Activated CD4-positive, CD25-positive, alpha-beta regulatory T cell treated with anti-CD3 and anti-CD28 coated beads, Interleukin-2, amount 50 U/mL, for 24 hours (primary cell): ENCODE measurements around the gene C10orf67.
"Not testable (repeated sequence)": the region's sequence is repeated elsewhere in the genome, so short reads cannot be mapped to it uniquely, and the experiment has no call there.

Experiments
- ATAC-seq, 2 donors: fragments of 150-1000 bp; cut with Tn5 transposase; one replicate each; pipeline ENCODE4 v1.10.0; 2021; ENCODE audit warnings: mild to moderate bottlenecking in 1 of 2, moderate library complexity in 1 of 2

Gene C10orf67

DNA sequence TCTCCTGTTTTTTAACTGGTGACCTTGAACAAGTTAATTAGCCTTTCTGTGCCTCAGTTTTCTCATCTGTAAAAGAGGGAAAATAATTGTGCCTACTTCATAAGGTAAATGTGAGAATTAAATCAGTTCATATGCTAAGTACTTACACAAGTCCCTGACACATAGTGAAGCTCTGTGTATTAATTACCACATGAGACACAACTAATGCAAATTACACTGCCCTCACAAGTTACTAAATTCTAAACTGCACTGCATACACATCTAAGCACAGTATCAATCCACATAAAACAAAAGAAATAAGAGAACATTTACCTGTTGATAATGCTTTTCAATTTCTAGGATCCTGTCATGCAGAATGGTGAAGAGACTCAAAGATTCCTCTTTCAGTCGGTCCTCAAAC is 22.5 kb downstream of the C10orf67 start:
- no peak for ATAC-seq

DNA sequence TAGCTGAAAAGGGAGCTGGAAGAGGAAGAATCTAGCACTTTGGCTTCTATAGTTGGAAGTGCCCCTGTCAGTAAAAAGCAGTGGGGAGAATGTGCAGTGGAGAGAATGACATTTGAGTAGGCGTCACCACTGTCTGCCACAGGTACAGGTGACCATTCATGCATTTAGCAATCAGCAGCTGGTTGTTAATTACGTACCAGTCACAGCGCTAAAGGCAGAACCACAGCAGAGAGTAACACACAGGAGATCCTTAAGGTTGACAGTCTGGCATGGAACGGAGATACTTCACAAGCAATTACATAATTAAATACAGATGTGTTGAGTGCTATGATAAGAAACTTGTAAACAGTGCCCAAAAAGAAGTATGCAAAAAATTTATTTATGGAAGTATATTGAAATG is 24.8 kb downstream of the C10orf67 start:
- ATAC-seq = no peak

DNA sequence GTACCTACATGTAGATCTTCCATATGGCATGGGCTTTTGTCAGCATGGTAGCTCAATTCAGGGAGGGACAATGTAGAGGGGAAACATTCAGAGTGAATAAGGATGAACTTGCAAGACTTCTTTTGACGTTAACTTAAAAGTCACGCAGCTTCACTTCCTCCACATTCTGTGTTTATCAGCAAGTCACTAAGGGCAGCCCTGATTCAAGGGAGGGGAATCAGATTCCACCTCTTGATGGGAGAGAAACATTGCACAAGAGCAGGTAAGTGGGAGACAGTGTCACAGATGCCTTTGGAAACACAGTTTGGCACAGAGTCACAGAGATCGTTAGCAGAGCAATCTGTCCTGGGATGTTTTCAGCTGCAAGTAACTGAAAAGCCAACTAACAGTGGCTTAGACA is 26.2 kb downstream of the C10orf67 start:
- no peak for ATAC-seq

DNA sequence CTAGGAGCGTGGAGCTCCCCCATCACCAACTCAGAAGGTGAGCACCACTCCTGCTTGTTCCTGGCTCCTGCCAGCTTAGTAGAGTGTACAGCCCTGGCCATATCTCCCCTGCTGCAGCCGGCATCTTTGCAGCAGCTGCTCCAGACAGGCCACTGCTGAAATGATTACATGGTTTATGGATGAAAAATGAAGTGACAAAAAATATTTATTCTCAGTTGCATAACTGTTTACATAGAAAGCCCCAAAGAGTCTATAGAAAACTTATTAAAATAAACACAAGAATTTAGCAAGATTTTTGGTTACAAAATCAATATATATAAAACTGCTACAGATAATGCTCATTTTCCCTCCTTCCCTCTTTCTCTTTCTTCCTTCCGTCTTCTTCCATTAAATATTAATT is 27.2 kb downstream of the C10orf67 start:
- no peak for ATAC-seq

DNA sequence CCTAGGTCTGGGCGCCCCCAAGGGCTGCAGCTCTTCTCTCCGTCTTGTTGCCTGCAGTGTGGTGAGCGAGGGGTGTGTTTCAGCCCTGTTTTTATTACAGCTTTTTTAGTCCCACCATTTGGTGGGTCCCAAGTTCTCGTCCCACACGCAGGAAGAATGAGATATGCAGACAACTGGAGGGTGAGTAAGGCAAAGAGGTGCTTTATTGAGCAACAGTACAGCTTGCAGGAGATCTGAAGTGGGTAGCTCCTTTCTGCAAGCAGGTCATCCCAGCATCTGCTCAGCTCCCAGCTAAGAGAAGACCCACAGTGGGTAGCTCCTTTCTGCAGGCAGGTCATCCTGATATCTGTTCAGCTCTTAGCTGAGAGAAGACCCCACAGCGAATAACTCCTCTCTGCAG is 28.2 kb downstream of the C10orf67 start:
- no peak for ATAC-seq

DNA sequence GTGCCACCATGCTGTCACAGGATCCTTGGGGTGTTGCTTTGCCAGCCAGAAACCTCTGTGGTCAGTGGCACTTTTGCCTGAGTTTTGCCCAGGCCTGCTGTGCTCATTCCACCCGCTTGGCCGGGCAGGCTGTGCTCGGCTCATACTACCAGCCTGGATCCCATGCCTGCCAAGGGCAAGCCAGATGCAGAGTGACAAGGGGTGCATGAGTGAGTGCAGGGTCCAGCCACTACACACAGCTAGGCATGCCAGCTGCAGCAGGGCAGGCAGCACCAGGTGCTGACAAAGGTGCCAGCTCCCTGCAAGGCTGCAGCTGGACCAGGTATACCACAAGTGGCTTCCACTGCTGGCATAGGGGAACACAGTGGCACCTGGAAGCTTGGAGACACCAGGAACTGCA is 28.6 kb downstream of the C10orf67 start:
- ATAC-seq = no peak

DNA sequence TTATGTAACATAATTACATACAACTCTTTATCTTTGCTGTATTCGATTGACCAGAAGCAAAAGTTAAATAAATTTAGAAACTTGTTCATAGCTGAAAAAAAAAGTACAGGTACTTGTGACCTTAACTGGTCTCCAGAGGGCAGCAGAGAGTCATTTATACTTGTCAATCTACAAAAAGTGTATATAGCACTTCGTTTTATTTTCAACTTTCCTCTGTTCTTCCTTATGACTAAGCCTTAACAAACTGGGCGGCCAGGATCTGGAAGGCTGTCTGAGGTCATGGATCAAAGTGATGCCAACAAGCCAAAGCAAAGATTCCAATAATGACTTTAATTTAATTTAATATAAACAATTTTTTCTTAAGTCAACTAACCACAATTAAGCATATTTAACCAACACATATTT is 29.8 kb downstream of the C10orf67 start:
- peak in 1 of 2 donors; percentile 51 for ATAC-seq

DNA sequence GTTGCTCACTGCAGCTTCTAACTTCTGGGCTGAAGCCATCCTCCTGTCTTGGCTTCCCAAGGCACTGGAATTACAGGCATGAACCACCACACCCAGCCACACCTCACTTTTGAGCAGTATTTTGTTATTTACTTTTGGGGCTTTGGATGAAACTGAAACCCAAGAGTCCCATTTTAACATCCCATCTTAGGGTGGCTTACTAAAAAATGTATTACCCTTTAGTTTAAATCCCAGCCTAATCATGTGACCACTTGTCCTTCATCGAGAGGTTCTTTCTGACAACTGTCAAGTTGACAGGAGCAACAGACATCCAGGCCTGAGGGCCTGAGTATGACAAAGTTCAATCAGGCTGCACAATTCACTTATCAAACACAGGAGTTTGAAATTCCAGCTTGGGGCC is 33.6 kb downstream of the C10orf67 start:
- no peak for ATAC-seq

DNA sequence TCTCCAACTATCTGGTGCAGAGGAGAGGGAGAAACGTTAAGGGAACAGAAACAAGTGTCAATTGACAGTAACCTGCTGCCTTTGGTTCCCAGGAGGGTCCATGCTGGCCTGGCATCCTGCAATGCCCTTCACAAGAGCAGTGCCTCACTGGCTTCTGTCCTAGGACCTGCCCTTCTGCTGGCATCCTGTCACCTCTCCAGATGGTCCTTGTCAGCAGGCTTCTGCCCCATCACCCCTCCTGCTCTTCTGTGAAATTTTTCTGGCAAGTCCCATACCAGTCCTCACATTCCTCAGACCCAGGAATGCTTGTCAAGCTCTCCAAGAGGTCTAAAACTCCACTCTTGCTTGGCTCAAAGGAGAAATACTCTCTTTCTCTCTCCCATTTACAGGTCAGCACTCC is 34.2 kb downstream of the C10orf67 start:
- ATAC-seq = no peak

DNA sequence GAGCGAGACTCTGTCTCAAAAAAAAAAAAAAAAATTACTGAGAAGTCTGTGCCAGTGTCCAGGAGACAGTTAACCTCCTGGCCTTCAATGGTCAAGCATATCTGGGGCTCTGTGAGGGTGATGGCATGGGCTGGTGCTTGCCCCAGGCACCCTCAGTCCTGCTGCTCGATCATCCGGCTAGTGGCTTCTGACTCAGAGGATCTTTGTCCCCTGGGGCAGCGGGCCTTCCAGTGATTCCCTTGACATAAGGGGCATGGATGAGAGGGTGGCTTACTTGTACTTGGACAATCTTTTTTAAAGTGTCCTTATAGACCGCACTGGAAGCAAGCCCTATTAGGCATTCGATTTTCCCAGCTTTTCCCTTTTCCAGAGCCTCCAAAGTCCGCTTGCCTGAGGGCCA is 44.6 kb downstream of the C10orf67 start:
- ATAC-seq = not testable (repeated sequence)

DNA sequence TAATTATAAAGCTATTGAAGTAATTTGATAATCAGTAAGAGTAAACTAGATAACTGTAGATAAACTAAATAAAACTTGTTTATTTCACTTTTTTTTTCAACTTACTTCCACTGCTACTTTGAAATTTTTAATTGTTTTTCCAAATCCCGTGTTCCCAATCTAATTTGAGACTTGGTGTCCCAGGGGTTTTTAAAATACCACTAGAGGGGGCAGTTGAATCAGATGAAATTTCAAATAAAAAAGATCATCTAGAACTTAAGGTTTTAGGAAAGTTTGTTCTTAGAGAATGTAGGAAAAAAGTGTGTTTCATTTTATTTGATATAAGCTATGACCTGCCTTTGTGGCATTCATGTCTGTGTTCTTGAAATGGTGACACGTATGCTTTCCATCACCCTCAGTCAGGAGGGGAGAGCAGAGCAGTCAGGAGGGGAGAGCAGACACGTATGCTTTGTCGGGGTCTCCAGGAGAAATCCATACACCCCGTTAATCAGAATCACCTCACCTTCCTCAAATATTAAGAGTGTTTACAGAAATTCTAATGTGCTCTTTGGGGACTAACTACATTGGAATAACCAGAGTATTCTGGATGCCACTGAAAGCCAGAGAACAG is 49.9 kb downstream of the C10orf67 start:
- ATAC-seq = no peak

DNA sequence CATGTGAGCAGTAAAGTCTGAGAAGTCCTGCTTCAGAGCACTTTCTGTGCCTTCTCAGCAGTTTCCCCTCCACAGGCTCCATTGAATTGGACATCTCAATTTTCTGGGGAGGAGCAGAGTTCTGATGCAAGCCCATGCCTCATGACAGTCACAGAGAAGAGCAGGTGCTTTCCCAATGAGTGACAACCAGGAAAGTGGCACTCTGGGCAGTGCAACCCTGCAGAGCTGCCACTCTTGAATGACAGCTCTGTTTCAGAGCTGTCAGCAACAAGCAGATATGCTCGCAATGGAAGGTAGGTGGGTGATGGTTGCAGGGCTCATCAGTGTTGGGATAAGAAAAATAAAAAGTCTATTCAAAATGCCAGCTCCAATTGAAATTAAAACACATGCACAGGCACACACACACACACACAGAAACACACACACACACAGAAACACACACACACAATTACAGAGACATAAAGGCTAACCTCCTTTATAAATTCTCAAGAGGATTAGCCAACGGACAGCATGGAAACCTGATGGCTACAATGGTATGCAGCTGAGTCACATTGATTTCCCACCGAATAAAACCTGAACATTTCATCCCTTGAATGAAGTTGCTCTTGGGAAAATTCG is 50.5 kb downstream of the C10orf67 start:
- ATAC-seq = no peak

DNA sequence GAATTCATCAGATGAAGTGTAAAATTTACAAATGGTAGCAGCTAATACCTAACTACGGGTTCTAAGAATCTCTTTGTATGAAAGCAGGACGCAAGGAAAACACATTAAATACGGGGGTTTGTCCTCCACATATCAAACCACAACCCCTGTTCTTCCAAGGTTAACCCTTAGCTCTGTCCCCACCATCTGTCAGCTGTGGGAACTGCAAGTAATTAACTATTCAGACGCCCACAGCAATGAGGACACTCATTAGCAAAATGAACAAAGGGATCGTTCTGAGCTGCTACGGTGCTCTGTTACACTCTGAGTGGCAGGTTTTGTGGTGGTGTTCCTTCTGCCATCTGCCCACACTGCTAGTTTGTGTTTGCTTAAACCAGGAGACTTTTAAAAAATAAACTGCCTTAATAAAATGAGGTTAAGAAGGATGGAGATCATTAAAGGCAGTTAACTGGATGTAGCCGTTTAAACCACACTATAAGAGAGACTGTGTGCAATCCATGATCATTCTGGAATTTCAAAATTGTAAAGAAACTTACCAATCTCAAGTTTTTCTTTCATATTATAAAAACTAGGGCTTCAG is 51.4 kb downstream of the C10orf67 start:
- ATAC-seq = peak; percentile 60 to 69

DNA sequence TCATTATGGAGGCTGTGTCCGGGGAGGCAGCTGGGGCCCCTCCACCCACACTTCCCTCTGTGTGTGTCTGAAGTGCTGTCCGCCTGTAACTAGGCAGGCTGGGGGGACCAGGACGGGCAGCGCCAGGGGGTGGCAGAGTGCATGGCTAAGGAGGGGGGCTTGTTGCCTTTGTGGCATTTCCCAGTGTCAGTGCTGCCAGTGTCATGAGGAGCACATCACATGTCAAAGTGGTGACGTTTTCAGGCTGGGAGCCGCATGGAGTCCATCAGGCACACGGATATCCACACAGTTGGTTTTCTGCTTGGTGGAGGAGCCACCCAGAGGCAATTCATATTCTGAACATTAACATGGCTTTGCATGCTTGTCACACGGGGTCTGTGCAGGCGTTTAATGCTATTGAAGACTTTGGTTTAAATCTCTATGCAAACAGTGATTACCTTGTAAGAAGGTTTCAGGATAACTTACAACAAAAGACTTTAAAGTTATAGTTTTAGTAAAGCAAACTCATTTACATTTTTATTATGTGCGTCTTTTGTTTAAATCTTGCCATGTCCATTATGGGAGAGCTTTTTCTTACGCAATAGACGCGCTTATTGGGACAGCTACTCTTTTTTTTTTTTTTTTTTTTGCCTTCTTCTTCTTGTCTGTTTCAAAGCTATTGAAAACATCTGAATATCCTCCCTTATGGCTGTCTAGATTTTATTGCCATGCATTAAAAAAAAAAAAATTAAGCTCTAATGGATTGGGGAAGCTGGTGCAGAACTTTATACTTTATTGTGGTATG is 52.9 kb downstream of the C10orf67 start:
- ATAC-seq = no peak

DNA sequence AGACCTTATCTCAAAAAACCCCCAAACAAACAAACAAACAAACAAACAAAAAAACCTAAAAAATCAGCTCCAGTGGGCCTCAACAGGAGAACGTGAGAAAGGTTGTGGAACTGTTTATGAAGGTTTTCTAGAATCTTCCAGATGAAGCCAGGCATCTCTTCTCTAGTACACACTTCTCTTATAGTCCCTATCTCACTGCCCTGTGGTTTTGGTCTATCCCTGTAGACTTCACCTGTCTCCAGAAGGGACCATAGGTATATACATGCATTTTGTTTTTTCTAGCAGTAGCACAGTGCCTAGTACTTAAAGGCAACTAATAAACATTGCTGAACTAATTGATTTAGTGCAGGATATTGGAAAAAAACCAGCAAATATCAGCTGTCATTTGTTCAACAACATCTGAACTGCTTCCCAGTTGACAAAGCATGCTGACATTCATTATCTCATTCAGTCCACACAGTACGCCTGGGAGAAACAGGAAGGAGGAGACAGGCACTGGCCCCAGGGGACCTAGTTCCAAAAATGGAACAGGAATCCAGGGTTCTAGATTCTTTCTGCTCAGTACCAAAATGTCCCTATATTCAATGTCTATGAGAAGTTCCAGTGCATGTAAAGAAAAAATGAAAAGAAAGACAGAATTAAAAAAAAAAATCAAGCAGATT is 59.8 kb downstream of the C10orf67 start:
- ATAC-seq = no peak

DNA sequence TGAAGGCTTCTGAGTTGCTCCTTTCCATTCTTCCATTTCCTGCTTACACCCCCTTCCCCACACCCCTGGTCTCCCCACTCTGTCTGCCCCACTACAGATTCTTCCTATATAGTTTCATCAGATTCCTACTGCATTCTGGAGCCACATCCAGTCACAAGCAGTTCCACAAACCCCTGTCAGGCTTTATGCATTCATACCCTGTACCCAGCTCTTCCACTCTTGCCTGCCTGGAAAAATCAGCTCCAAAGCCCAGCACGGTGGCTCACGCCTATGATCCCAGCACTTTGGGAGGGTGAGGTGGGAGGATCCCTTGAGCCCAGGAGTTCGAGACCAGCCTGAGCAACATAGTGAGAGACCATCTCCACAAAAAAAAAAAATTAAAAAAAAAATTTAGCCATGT is 60.4 kb downstream of the C10orf67 start:
- ATAC-seq = no peak

DNA sequence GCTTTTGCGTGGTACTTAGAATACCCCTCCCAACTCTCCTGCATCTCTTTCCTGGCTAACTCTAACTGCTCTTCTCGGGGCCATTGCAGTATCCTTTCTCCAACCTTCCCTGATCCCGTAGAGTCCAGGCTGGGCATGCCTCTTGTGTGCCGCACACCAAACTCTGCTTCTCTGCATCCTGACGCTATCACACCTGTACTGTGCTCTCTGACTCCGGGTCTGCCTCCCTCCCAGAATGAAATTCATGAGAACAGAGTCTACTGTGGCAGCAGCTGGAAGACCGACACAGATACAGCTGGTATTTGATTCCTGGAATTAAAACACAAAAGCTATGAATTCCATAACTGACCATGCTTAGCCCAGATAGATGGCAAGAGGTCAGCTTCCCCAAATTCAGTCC is 60.9 kb downstream of the C10orf67 start:
- ATAC-seq = no peak

DNA sequence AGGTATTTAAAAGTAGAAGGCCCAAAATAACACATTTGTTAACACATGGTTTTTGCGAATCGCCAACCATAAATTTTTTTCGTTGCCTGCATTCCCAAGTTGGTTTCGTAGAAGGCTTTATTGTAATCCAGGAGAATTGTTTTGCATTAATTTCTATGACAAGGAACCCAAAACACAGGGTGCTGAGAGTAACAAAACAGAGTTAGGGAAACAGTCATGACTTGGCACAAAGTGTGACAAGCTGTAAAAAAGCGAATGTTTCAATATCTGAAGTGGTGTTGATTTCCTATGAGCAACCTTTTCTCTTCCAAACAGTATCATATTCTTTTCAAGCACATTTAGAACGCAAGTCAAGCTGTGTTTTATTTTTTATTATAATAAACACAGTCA is 63.6 kb downstream of the C10orf67 start:
- ATAC-seq = no peak

DNA sequence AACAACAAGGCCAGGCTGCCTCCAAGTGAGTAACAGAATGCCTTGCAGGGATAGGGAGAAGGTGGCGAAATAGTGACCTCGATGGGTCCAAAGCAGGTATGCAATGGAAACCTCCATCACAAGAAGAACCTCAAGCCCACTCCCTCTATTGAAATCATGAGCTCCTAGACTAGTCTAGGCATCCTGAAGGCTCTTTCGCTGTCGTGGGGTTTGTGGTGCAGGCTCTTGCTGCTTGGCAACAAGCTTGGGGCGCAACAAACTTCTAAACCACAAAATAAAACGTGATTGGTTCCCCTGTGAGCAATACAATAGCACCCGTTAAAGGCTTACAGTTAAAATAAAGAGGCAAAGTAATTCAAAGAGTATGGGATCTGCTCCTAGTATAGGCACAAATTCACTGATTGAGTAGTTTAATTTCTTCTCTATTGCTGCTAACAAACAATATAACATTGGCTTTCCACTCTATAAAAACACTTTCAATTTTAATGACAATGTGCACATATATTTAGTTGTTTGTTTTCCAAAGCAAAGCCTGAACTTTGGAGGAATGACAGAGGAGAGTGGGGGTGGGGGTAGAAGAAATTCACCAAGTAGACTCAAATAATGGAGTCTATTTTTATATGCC is 64.1 kb downstream of the C10orf67 start:
- no peak for ATAC-seq

DNA sequence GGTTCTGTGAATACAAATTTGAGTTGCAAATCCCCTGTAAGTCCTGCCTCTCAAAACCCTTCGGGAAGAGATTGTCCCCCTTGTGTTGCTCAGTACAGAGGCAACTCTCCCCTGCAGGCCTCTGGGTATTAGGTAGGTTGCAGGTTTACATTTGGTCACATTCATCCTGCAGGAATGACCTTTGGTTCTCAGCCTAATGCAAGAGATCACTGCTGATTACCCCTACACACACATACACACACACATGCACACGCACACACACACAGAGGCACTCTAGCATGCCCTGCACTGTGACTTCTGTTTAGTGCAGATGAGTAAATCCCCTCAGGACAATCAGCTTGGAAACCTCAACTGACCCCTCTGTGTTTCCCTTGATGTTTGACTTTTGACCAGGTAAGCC is 69.2 kb downstream of the C10orf67 start:
- ATAC-seq = no peak

DNA sequence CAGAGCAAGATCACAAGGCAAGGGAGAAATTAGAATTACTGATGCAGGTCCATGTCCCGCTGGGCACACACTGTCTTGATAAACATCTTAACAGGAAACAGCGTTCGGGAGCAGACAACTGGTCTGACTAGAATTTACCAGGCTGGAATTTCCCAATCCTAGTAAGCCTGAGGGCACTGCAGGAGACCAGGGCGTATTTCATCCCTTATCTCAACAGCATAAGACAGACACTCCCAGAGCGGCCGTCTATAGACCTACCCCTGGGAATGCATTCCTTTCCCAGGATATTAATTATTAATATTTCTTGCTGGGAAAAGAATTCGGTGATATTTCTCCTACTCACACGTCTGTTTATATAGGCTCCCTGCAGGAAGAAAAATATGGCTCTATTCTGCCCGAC is 70.4 kb downstream of the C10orf67 start:
- not testable (repeated sequence) for ATAC-seq

DNA sequence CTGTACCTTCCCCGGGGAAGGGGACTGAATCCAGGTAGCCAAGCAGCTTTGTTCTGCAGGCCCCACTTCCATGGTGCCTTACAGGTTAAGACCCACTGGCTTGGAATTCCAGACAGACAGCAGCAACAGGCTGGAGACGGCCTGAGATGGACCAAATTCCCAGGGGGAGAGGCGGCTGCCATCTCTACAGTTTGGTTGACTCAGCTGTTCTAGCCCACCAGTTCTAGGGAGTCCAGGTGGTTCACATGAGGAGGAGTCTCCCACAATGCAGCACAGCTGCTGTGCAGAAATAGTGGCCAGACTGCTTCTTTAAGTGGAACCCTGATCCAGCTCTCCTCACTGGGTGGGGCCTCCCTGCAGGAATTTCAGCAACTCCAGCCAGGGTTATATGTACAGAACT is 74.1 kb downstream of the C10orf67 start:
- no peak for ATAC-seq
